ENCODE results near the gene DAPK2.

Gene DAPK2

DNA sequence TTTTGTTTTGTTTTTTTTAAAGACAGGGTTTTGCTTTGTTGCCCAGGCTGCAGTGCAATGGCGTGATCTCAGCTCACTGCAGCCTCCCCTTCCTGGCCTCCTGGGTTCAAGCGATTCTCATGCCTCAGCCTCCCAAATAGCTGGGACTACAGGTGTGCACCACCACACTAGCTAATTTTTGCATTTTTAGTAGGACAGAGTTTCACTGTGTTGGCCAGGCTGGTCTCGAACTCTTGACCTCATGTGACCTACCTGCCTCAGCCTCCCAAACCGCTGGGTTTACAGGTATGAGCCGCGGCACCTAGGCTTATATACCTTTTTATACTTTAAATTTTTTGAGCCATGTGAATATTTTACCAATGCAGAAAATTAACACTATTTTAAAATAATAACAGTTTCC is 155.7 kb downstream of the DAPK2 start:
- no peak for FAIRE-seq

DNA sequence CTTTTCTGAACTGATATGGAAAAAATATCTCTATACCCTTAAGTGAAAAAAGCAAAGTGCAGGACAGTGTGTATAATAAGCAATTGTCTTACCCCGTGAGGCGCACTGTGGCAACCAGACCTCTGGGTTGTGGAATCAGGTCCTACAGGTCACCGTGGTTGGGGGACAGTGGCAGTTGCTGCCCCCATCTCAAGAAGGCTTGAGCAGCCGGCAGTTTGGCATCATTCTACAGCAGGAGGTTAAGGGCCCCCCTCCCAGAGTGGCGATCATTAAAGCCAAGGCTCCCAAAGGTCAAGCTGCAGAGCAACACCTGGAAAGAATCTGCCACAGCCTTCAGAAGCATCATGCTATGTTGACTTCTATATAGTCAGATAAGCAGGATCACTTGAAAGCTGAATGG is 156.5 kb downstream of the DAPK2 start:
- no peak for FAIRE-seq

DNA sequence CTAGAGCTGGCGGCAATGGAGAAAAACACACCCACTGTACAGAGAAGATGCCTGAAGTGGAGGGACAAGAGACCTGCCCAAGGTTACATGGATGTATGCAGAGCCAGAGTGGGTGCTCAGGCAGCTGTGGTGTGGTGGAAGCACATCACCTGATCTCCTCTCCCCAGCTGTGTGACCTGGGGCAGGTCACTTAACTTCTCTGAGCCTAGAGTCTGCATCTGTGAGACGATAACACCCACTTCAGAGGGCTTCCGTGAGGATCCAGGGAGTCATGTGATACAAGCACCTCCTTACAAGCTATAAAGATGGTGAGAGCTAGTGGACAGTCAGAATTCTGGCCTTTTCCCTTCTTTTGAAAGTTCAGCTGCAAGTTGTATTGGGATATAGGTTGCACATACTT is 157.5 kb downstream of the DAPK2 start:
- no peak for FAIRE-seq

DNA sequence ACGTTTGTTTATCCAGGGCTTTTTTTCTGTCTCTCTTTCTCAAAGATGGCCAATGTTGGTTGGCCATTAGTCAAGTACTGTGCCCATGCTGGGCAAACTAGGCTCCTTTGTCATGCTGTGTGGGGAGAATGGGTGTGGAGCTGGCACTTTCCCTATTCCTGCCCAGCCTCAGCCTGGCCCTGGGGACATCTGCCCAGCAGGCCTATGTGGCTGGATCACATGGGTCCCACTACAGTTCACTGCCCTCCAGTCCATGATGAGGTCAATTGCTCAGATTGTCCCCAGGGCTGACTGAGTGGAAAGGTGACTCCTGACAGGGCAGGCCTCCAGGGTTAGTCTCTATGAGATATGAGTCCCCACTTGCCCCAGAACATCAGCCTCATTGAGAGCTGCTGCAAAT is 158.1 kb downstream of the DAPK2 start:
- FAIRE-seq: no peak

DNA sequence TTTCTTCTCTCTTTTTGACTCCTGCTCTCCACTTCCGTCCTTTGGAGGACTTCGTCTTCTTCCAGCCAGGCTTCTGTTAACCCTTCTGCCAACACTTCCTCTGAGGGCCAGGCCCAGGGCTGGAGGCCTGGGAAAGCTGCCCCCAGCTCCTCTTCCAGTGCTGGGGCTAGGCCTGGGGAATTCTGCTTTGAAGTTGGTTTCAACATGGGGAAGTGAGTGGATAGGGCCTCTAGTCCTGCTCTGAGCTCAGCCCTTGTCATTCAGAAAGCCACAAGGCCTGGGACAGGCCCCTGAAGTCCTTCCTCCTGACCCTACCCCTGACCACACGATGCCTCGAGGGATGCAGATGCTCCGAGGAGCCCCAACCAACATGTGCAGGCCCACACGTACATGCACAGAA is 158.7 kb downstream of the DAPK2 start:
- FAIRE-seq: no peak

GRCh38 chr15:63884953-63885352 is 161.3 kb downstream of the DAPK2 start:
- no peak for FAIRE-seq

DNA sequence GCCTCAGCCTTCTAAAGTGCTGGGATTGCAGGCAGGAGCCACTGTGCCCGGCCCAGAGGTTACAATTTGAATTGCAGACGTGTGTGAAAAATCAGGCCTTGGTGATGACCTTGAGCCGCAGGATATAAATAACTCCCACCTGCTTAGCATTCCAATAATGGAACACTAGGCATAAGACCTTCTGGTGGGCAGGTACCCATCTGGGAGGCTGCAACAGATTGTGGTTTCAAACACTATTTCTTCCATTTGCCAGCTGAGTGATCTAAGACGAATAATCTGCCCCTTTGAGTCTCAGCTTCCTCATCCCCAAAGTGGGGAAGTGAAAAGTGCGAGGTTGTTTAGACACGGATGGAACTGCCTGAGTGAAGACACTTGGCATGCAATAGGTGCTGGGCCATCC is 164.9 kb downstream of the DAPK2 start:
- FAIRE-seq: no peak

DNA sequence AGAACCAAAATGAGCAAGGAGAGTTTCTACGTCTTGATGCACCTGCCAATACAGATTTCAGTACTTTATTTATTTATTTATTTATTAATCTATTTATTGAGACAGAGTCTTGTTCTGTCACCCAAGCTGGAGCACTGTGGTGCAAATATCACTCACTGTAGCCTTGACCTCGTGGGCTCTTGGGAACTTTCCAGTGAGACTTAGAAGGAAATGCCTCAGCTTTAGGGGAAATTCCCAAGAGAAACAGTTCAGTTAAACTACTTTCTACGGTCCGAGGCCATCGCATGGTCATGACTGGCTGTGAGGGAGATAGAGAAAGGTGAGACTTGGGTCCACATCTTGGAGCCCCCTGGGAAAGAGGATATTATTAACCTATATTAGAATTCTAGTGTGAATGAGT is 165.5 kb downstream of the DAPK2 start:
- no peak for FAIRE-seq

DNA sequence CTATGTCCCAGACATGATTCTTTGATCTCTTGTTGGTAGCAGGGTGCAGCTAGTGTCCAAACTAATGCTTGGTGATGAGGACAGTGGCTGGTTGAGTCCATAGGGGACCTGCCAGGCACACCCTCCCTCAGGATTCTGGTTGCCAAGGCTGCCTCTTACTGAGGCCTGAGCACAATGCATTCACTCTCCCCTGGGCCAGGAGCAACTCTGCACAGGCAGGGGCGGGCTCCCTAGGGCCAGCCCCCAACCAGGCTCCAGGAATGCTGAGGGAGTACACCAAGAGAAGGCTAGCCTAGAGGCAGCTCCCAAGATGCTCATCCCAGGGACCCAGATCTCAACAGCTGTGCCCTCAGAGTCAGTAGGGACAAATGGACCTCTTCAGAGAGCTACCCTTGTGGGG is 166.3 kb downstream of the DAPK2 start:
- FAIRE-seq: no peak

GRCh38 chr15:63879211-63879610 is 167.1 kb downstream of the DAPK2 start:
- FAIRE-seq: no peak

DNA sequence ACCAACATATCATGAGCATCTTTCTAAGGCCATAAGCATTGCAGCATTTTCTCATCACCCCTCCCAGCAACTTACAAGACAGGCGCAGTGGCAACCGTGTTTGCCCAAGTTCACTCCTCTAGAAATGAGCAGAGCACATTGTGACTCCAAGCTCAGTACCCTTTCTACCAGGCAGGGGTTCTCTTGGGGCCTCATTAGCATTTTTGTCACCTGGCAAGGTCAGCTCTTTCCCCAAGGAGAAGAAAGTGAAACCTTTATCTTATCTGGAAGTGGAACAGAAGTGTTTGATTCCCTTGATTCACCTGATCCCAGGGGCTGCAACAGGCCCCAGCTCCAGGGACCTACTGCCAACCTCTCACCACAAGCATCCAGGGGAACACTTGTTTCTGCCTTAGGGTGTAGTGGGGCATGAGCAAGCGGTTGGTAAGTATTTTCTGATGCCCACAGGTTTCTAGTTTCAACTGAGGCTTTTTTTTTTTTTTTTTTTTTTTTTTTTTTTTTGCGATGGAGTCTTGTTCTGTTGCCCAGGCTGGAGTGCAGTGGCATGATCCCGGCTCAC is 168.5 kb downstream of the DAPK2 start:
- FAIRE-seq: no peak

- FAIRE-seq: no peak
Observed at GRCh38 chr15:63876085-63876662, 170.1 kb downstream of the DAPK2 start.

DNA sequence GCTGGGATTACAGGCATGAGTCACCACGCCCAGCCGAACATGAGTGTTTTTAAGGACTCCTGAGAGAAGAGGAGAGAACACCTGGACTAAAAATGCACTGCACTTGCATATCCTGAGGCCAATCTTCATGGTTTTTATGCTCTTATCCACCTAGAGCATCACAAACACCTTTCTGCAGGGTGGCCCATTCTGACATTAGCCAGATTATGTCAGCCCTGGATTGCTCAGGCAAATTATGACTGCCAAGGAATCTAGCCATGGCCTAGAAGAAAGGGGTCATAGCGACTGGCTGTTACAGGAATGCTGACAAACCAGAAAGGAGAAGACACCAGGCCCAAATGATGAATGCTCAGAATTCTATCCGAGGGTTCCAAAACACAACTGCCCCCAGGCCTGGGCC is 171.7 kb downstream of the DAPK2 start:
- FAIRE-seq: no peak

DNA sequence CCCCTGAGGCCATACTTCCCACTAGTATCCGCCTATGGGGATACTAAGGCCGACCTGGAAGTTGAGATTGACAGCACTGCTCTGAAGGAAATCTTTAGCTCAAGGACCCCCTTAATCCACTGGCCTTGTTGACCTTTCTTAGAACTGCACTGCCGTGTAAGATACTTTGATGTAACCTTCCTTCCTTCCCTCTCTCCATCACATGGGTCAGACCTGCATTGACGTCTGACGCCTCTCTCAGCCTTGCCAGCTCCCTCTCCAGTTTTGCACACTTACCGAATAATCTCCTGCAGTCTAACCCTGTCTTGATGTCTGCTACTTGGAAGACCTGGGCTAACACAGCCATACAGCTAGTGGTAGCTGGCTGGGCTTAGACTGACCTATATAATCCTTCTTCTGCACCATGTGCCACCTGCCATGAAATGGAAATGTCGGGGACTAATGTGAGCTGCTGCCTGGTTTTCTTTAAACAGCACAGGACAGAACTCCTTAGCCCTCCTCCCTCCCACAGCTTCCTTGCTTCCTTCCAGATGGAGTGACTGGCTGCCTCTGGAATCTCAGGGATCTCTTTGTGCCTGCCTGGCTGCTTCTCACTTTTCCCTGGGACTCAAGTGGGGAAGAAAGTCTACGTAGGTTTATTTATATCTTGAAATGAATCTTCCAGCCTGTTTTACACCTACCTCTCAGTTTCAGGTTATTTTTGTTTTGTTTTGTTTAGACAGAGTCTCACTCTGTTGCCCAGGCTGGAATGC is 173.3 kb downstream of the DAPK2 start:
- FAIRE-seq: no peak

DNA sequence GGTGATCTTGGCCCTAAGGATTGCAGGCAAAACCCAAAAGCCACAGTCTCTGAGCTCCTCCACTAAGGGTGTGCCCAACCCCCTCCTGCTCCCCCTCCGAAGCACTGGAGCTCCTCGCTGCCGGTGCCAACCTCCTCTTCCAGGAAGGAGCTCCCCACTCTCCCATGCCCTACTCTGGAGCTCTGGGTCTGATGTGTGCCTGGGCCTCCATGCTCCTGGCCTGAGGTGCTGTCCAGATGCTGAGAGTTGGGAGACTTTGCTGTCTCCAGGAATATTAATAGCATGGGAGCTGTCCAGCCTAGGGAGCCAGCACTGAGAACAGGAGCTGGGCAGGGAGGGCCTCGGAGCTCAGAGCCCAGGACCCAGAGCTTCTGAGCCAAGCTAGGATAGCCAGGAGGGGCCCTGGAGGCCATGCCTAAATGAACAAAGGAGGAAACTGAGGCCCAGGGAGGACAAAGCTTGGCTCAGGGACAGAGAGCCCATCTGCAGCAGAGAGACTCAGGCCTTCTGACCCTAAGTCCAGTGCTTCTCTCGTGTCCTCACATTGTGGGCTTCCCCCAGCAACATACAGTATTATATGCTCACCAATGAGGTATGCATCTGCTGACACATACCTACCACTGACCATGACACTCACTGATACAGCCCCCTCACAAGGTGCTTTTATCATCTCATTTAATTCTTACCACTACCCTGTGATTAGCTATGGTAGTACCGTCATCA is 175.6 kb downstream of the DAPK2 start:
- no peak for FAIRE-seq

DNA sequence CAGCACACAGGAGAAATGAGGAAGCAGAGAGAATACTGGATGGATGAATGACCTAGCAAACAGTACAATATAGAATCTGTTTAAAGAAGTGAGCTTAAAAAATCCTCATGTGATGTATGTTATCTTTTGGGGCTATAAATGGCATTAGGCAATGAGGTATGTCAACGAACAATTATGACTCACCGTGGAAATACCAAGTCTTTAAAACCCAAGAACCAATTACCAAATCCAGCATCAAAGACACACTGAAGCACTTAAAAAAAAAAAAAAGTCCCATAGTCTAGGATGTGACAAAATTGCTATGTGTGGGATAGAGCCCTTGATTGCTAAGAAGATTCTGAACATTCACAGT is 176.3 kb downstream of the DAPK2 start:
- FAIRE-seq: no peak

GRCh38 chr15:63869371-63870042 is 176.8 kb downstream of the DAPK2 start:
- no peak for FAIRE-seq

- no peak for FAIRE-seq
Observed at GRCh38 chr15:63864186-63864585, 182.1 kb downstream of the DAPK2 start.

GRCh38 chr15:63861946-63862517 is 184.3 kb downstream of the DAPK2 start:
- FAIRE-seq: no peak

DNA sequence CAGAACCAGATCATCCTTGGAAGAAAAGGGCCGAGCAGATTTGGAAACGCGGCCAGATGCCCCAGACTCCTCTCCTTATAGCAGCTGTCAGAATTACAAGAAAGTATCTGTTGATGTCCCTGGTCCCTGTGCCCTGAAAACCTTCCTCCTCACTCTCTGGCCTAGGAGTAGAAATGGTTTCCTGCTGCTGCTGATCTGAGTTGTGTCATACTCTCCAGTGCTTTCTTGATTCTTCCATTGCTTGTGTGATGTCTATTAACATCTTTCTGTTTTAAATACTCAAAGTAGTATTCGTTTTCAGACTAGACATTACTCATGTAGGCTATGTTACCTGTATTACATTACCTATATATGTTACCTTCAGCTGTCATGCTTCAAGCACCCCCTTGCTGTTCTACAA is 185.7 kb downstream of the DAPK2 start:
- FAIRE-seq: no peak

GRCh38 chr15:63860155-63860554 is 186.1 kb downstream of the DAPK2 start:
- FAIRE-seq: no peak

- no peak for FAIRE-seq
Observed at GRCh38 chr15:63858881-63859280, 187.4 kb downstream of the DAPK2 start.

GRCh38 chr15:63858448-63858847 is 187.8 kb downstream of the DAPK2 start:
- no peak for FAIRE-seq
